A549 (cell line): Measurements from ENCODE around the gene ERICH6B.
"Not testable (repeated sequence)": the region's sequence is repeated elsewhere in the genome, so short reads cannot be mapped to it uniquely, and the experiment has no call there.

Experiments
- CHD4 ChIP-seq: fragments of 200-600 bp; sonication (generic); IDR thresholded peaks from 2 replicates; pipeline ENCODE4 v1.6.1; 2016; ENCODE audit warnings: antibody characterized with exemption, mild to moderate bottlenecking, borderline replicate concordance
- EP300 ChIP-seq, 2 experiments: fragments of >200 bp; sonication (Bioruptor Twin); formaldehyde crosslinking; IDR thresholded peaks; 2 replicates in 1 of 2; 3 replicates in 1 of 2; pipeline ENCODE4 v1.6.1; 2016 to 2017
- ESRRA ChIP-seq: fragments of 150-350 bp; IDR thresholded peaks from 2 replicates; pipeline ENCODE4 v1.6.1; 2014; ENCODE audit warnings: mild to moderate bottlenecking, low read length, borderline replicate concordance
- FOSL2 ChIP-seq, 2 experiments: fragments of 450-650 bp in 1 of 2; fragments of >200 bp in 1 of 2; sonication (Bioruptor Twin) in 1 of 2; formaldehyde crosslinking; IDR thresholded peaks; 2 replicates each; pipeline versions ENCODE4 v1.5.0 to v1.6.1; 2016 to 2020; ENCODE audit warnings: mild to moderate bottlenecking in 1 of 2, moderate library complexity in 1 of 2
- MAFK ChIP-seq: fragments of 450-650 bp; IDR thresholded peaks from 2 replicates; pipeline ENCODE4 v1.6.1; 2014; ENCODE audit not compliant: partially characterized antibody
- MAZ ChIP-seq: fragments of 150-350 bp; IDR thresholded peaks from 2 replicates; pipeline ENCODE4 v1.6.1; 2014; ENCODE audit warnings: antibody characterized with exemption, low read depth, low read length, borderline replicate concordance
- MYC ChIP-seq: IDR thresholded peaks from 2 replicates; pipeline ENCODE4 v1.6.1; 2012; ENCODE audit warnings: mild to moderate bottlenecking, inconsistent platforms, low read length, improper control_type of control experiment, borderline replicate concordance
- NFE2L2 ChIP-seq: fragments of 150-350 bp; conservative IDR thresholded peaks from 2 replicates; pipeline ENCODE4 v1.6.1; 2014; ENCODE audit warnings: low read length
- POLR2AphosphoS2 ChIP-seq: conservative IDR thresholded peaks from 2 replicates; pipeline ENCODE4 v1.6.1; 2012; ENCODE audit warnings: low read length, improper control_type of control experiment, inconsistent platforms
- REST ChIP-seq: fragments of 200-600 bp; sonication (generic); IDR thresholded peaks from 2 replicates; pipeline ENCODE4 v1.6.1; 2016; ENCODE audit warnings: antibody characterized with exemption, mild to moderate bottlenecking, moderate library complexity
- SMC3 ChIP-seq: fragments of >200 bp; sonication (Bioruptor Twin); formaldehyde crosslinking; IDR thresholded peaks from 3 replicates; pipeline ENCODE4 v1.6.1; 2018; ENCODE audit warnings: inconsistent platforms
- TF ChIP-seq, protein P1 (sequence below): fragments of >200 bp; sonication (Bioruptor Twin); formaldehyde crosslinking; IDR thresholded peaks from 3 replicates; pipeline ENCODE4 v1.5.1; 2016
- TF ChIP-seq, protein P2 (sequence below): IDR thresholded peaks from 2 replicates; pipeline ENCODE4 v1.6.1; 2012

DNA sequence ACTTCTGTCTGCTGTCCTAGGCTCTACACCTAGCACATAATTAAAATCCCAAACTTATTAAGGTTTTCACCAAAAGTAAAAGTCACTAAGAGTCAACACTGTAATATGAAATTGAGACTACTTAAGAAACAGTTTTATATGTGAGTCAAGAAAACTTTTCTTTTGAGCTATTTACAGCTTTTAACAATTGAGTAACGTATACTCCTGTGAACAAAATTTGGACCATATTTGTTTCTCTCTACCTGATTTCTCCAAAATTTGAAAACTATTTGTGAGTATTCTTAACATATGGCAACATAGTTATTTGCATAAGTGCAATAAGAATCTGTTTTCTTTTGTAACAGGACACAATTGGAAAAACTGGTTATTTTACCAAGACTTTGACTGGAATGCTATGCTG lies 26.6 kb upstream of the ERICH6B start:
- TF ChIP-seq, protein P1, sequence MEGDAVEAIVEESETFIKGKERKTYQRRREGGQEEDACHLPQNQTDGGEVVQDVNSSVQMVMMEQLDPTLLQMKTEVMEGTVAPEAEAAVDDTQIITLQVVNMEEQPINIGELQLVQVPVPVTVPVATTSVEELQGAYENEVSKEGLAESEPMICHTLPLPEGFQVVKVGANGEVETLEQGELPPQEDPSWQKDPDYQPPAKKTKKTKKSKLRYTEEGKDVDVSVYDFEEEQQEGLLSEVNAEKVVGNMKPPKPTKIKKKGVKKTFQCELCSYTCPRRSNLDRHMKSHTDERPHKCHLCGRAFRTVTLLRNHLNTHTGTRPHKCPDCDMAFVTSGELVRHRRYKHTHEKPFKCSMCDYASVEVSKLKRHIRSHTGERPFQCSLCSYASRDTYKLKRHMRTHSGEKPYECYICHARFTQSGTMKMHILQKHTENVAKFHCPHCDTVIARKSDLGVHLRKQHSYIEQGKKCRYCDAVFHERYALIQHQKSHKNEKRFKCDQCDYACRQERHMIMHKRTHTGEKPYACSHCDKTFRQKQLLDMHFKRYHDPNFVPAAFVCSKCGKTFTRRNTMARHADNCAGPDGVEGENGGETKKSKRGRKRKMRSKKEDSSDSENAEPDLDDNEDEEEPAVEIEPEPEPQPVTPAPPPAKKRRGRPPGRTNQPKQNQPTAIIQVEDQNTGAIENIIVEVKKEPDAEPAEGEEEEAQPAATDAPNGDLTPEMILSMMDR: not testable (repeated sequence)
- TF ChIP-seq MYC; MAZ; MAFK; NFE2L2; REST; CHD4; POLR2AphosphoS2; SMC3; EP300 (IDR thresholded peaks at IDR 0.05); ESRRA; FOSL2 (IDR thresholded peaks at IDR 0.05); FOSL2 (CRISPR knock-in tag; IDR thresholded peaks at IDR 0.05): not testable (repeated sequence)
- TF ChIP-seq, protein P2, sequence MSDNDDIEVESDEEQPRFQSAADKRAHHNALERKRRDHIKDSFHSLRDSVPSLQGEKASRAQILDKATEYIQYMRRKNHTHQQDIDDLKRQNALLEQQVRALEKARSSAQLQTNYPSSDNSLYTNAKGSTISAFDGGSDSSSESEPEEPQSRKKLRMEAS: not testable (repeated sequence)
